Gastroesophageal sphincter (tissue), 4 donors: ENCODE results near the gene FAT1. TPM values are rescaled to one million over a fixed set of nuclear protein-coding genes. Genes with fewer than 3 reads are reported as not detected.

Source experiments
- ATAC-seq: fragments of 150-250 bp; one replicate; pipeline ENCODE4 v1.9.1; 2016; ENCODE audit warnings: mild to moderate bottlenecking, moderate library complexity
- H3K27ac ChIP-seq, 4 donors: fragments of 200-600 bp; sonication (generic) in 3 of 4; 1 replicate in 3 of 4; 2 replicates in 1 of 4; pipeline ENCODE4 v1.5.1; 2016 to 2019
- H3K27me3 ChIP-seq: fragments of 200-600 bp; sonication (generic); one replicate; pipeline ENCODE4 v1.5.1; 2019
- H3K36me3 ChIP-seq, 2 donors: fragments of 200-600 bp; sonication (generic); one replicate each; pipeline ENCODE4 v1.5.1; 2019; ENCODE audit warnings: control low read depth in 1 of 2
- H3K4me1 ChIP-seq, 3 donors: fragments of 200-600 bp; sonication (generic); 1 replicate in 2 of 3; 2 replicates in 1 of 3; pipeline ENCODE4 v1.5.1; 2016 to 2019; ENCODE audit warnings: control low read depth in 2 of 3
- H3K4me3 ChIP-seq, 2 donors: fragments of 200-600 bp; sonication (generic); one replicate each; pipeline ENCODE4 v1.5.1; 2019; ENCODE audit warnings: mild to moderate bottlenecking in 1 of 2, moderate library complexity in 1 of 2
- H3K9me3 ChIP-seq, 3 donors: fragments of 200-600 bp; sonication (generic); one replicate each; pipeline ENCODE4 v1.5.1; 2017 to 2019; ENCODE audit warnings: control low read depth in 2 of 3
- EP300 ChIP-seq: sonication (generic); formaldehyde crosslinking; IDR thresholded peaks from one replicate; pipeline ENCODE4 v1.6.1; 2017; ENCODE audit warnings: antibody characterized with exemption, mild to moderate bottlenecking
- POLR2A ChIP-seq, 2 donors: fragments of 450-650 bp; IDR thresholded peaks; one replicate each; pipeline ENCODE4 v1.6.1; 2017; ENCODE audit warnings: antibody characterized with exemption in 2 of 2, mild to moderate bottlenecking in 2 of 2, moderate library complexity in 1 of 2
- POLR2AphosphoS5 ChIP-seq: sonication (generic); formaldehyde crosslinking; IDR thresholded peaks from one replicate; pipeline ENCODE4 v1.6.1; 2017; ENCODE audit warnings: antibody characterized with exemption
- WGBS, 2 donors: methylation state at CpG; one replicate each; pipeline ENCODE4 v1.1.5; 2018; ENCODE audit warnings: low coverage in 1 of 2; 5-methylcytosine and 5-hydroxymethylcytosine counted together
- total RNA-seq, 4 donors: library from RNA; depleted of rRNA; stranded (reverse); fragments of >200 nt; gene quantifications; one replicate each; pipeline ENCODE4 v1.1.0, GENCODE V29; 2016
- TF ChIP-seq, protein P1 (sequence below), 4 experiments: fragments of 200-600 bp in 2 of 4; fragments of 450-650 bp in 2 of 4; sonication (generic) in 1 of 4; IDR thresholded peaks; one replicate each; pipeline ENCODE4 v1.5.1; 2017 to 2019; ENCODE audit warnings: antibody characterized with exemption in 4 of 4, mild to moderate bottlenecking in 2 of 4, moderate library complexity in 2 of 4

The FAT1 gene
- total RNA-seq, 4 donors from 2014 or later, result 84.4 to 279 (median 154) TPM

GRCh38 chr4:186541801-186542200 is 181.9 kb downstream of the FAT1 start:
- H3K27me3 ChIP-seq, result no peaks in the 10 kb centered on the region
- no peaks in the 10 kb centered on the region for H3K36me3 ChIP-seq
- no peak for TF ChIP-seq POLR2AphosphoS5
- no peak for TF ChIP-seq POLR2A (IDR thresholded peaks at IDR 0.05)
- no peak for TF ChIP-seq EP300
- TF ChIP-seq, protein P1, sequence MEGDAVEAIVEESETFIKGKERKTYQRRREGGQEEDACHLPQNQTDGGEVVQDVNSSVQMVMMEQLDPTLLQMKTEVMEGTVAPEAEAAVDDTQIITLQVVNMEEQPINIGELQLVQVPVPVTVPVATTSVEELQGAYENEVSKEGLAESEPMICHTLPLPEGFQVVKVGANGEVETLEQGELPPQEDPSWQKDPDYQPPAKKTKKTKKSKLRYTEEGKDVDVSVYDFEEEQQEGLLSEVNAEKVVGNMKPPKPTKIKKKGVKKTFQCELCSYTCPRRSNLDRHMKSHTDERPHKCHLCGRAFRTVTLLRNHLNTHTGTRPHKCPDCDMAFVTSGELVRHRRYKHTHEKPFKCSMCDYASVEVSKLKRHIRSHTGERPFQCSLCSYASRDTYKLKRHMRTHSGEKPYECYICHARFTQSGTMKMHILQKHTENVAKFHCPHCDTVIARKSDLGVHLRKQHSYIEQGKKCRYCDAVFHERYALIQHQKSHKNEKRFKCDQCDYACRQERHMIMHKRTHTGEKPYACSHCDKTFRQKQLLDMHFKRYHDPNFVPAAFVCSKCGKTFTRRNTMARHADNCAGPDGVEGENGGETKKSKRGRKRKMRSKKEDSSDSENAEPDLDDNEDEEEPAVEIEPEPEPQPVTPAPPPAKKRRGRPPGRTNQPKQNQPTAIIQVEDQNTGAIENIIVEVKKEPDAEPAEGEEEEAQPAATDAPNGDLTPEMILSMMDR (IDR thresholded peaks at IDR 0.05), result no peak
- no peak overlapping the region for H3K4me3 ChIP-seq
- no peak overlapping the region for H3K27ac ChIP-seq
- WGBS, 2 donors, result 78 to 100% methylated on average over 1 to 4 of the region's 4 CpGs
- no peak for ATAC-seq
- H3K9me3 ChIP-seq, result peaks cover 0 to 14% (median 0%) of the 10 kb centered on the region in 3 donors
- no peaks in the 10 kb centered on the region for H3K4me1 ChIP-seq

GRCh38 chr4:186537843-186538521 is 185.7 kb downstream of the FAT1 start:
- Histone ChIP-seq H3K27ac (no peak overlapping the region), H3K9me3 (peaks cover 0 to 10% (median 0%) of the 10 kb centered on the region in 3 donors), H3K27me3 (no peaks in the 10 kb centered on the region), H3K36me3 (no peaks in the 10 kb centered on the region), H3K4me1 (no peaks in the 10 kb centered on the region), H3K4me3 (no peak overlapping the region)
- no peak for ATAC-seq
- TF ChIP-seq, protein P1 (IDR thresholded peaks at IDR 0.05), result no peak
- no peak for TF ChIP-seq EP300
- TF ChIP-seq POLR2A (IDR thresholded peaks at IDR 0.05), result no peak
- TF ChIP-seq POLR2AphosphoS5, result no peak
- 60 to 86% methylated on average over 7 to 10 of the region's 19 CpGs for WGBS, 2 donors

Other genes starting within 250 kb of the FAT1 start
- gene MTNR1A, start 168.3 kb downstream of the FAT1 start, total RNA-seq, result not detected